Measurements from ENCODE around the gene RPL5. TPM values are rescaled to one million over a fixed set of nuclear protein-coding genes. Genes with fewer than 3 reads are reported as not detected.

The RPL5 gene
- total and polyA plus RNA-seq, 2 of the 8 experiments (the other 6 are each of a cell fraction or from before 2014, with no cell fraction given), result 1,506 to 2,034 TPM

DNA sequence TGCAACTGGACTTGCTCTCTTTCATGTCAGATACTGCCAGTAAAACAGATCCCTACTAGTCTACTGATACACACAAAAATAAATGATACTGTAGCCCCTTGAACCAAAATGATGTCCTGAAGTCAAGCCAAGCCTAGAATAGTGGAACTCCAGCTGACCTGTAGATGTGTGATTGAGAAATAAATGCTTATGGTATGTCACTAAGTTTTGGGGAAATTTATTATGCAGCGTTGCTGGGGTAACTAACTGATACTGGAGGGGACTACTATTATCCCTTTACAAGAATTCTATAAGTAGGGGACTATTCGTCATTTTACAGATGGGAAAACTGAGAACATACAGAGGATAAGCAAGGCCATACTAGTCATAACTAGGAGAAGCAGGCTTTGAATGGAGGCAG lies 55.6 kb downstream of the RPL5 start:
- no peak overlapping the region for H3K4me3 ChIP-seq (ENCODE audit: extremely low read depth in 1 of 4, insufficient read depth in 2 of 4, low read depth in 3 of 4, low read length in 4 of 4)
- no peak overlapping the region for H4K91ac ChIP-seq (replicated peaks; ENCODE audit: insufficient read length, low read length)
- no peak overlapping the region for H2BK12ac ChIP-seq (ENCODE audit: low read depth, low read length)
- H3K14ac ChIP-seq (ENCODE audit: insufficient read length), result no peak overlapping the region
- no peak overlapping the region for H2AFZ ChIP-seq (ENCODE audit: low read length)
- no peak overlapping the region for H3K27ac ChIP-seq (ENCODE audit: low read depth, low read length)
- no peak overlapping the region for H2AK5ac ChIP-seq (ENCODE audit: low read depth, low read length)
- FAIRE-seq (no peak), DNase-seq (ENCODE audit: low read depth in 1 of 2, low spot score in 2 of 2) (no peak)
- H3K27me3 ChIP-seq (replicated peaks in 1 of 4; ENCODE audit: control insufficient read depth in 3 of 4, extremely low read depth in 1 of 4, insufficient read depth in 3 of 4, low read length in 3 of 4), result no peaks in the 10 kb centered on the region
- no peak overlapping the region for H3K18ac ChIP-seq (ENCODE audit: extremely low read depth, low read length)
- H4K5ac ChIP-seq (ENCODE audit: insufficient read length, low read depth, low read length), result no peak overlapping the region
- H3K4me2 ChIP-seq (ENCODE audit: insufficient read depth in 1 of 2, low read depth in 2 of 2, low read length in 2 of 2), result no peak overlapping the region
- no peaks in the 10 kb centered on the region for H3K36me3 ChIP-seq (ENCODE audit: control insufficient read depth in 2 of 4, insufficient read depth in 4 of 4, low read length in 3 of 4)
- WGBS, 2 experiments (ENCODE audit: extremely low coverage in 1 of 2, insufficient coverage in 1 of 2, insufficient read length in 1 of 2, insufficient replicate concordance in 2 of 2, low coverage in 1 of 2, low lambda C conversion rate in 2 of 2, missing lambda C conversion rate in 1 of 2), result 88% methylated on average over 2 of the region's 2 CpGs; no CpG with 5 or more reads in 1 of the 2 experiments
- H3K23me2 ChIP-seq (ENCODE audit: low read depth, low read length), result no peaks in the 10 kb centered on the region; the same call in 1 of the 2 replicates
- POLR2A ChIA-PET (ENCODE audit: partially characterized antibody), result interaction anchor here (0.7 kb wide), 1 partner anchor 55 kb away, joined by 3 read pairs; no protein-coding TSS in a partner anchor
- H2BK15ac ChIP-seq (ENCODE audit: low read length), result no peak overlapping the region
- CTCF ChIA-PET (ENCODE audit: partially characterized antibody), result interaction anchor here (2.5 kb wide), 1 partner anchor 15 kb away, joined by 8 read pairs; no protein-coding TSS in a partner anchor
- no peak overlapping the region for H2BK20ac ChIP-seq (ENCODE audit: low read length)
- H3K4me1 ChIP-seq (replicated peaks in 1 of 4; ENCODE audit: control insufficient read depth in 3 of 4, insufficient read depth in 4 of 4, low read length in 3 of 4), result no peaks in the 10 kb centered on the region
- H3K9ac ChIP-seq (replicated peaks in 1 of 4; ENCODE audit: extremely low read depth in 1 of 4, low read depth in 3 of 4, low read length in 3 of 4), result no peak overlapping the region
- no peak overlapping the region for H2BK120ac ChIP-seq (replicated peaks; ENCODE audit: low read depth, low read length)
- TF ChIP-seq POLR2AphosphoS5 (IDR thresholded peaks at IDR 0.05; ENCODE audit: low read depth, low read length) (no peak), KDM5A (IDR thresholded peaks at IDR 0.05; ENCODE audit: low read length) (no peak), SAP30 (IDR thresholded peaks at IDR 0.05; ENCODE audit: insufficient read depth, insufficient replicate concordance, low read length) (no peak), KDM1A (IDR thresholded peaks at IDR 0.05; ENCODE audit: borderline replicate concordance, low read length) (no peak), SRF (IDR thresholded peaks at IDR 0.05; ENCODE audit: low read depth, low read length) (no peak), PHF8 (conservative IDR thresholded peaks at IDR 0.05; ENCODE audit: low read depth, low read length) (no peak), MAFK (IDR thresholded peaks at IDR 0.05; ENCODE audit: low read depth, low read length) (no peak), KDM4A (IDR thresholded peaks at IDR 0.05; ENCODE audit: low read depth, low read length, severe bottlenecking) (no peak)
- no peak overlapping the region for H3K56ac ChIP-seq (replicated peaks; ENCODE audit: insufficient read length, low read depth, low read length)
- no peak overlapping the region for H2BK5ac ChIP-seq (ENCODE audit: low read depth, low read length)
- H3K79me2 ChIP-seq (ENCODE audit: control insufficient read depth in 1 of 2, insufficient read depth in 2 of 2, low read length in 2 of 2), result no peaks in the 10 kb centered on the region
- H3K4ac ChIP-seq (replicated peaks; ENCODE audit: insufficient read length, low read depth, low read length), result no peak overlapping the region
- H3K23ac ChIP-seq (ENCODE audit: insufficient read length), result no peak overlapping the region
- H4K8ac ChIP-seq (ENCODE audit: extremely low read depth, insufficient read depth, low read length), result no peak overlapping the region
- no peaks in the 10 kb centered on the region for H4K20me1 ChIP-seq (replicated peaks in 1 of 2; ENCODE audit: control insufficient read depth in 1 of 2, insufficient read depth in 2 of 2, low read length in 2 of 2)
- peaks cover 3 to 6% of the 10 kb centered on the region in 2 experiments; a peak in 1 of 4 replicates for H3K9me3 ChIP-seq (ENCODE audit: insufficient read depth in 2 of 2, low read depth in 1 of 2, low read length in 1 of 2)
- H3K79me1 ChIP-seq (ENCODE audit: low read depth, low read length), result no peaks in the 10 kb centered on the region
